ENCODE measurements around the gene SHROOM3.

SHROOM3 gene

DNA sequence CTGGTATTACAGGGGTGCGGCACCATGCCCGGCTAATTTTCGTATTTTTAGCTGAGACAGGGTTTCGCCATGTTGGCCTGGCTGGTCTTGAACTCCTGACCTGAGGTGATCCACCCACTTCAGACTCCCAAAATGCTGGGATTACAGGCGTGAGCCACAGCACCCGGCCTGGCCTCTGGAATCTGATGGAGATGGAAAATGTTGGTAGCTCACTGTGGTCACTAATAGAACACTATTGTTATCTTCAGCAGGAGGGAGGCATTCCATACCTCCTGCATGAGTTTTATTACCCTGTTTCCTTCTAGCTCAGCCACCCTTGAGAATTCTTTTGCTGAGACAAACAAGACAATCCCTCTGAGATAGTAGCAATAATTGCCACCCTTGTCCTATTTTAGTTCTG is 105.0 kb downstream of the SHROOM3 start:
- H3K36me3 ChIP-seq (ENCODE audit: control insufficient read depth, insufficient read depth, low read length), result no peaks in the 10 kb centered on the region
- H3K4me3 ChIP-seq (ENCODE audit: low read depth, low read length), result no peak overlapping the region
- H3K27ac ChIP-seq (ENCODE audit: low read depth, low read length), result no peak overlapping the region; the same call in 1 of the 2 replicates

GRCh38 chr4:76540486-76540885 is 105.5 kb downstream of the SHROOM3 start:
- Histone ChIP-seq H3K9me3 (ENCODE audit: control insufficient read depth, insufficient read depth, low read depth, low read length) (no peaks in the 10 kb centered on the region; the same call in 1 of the 2 replicates), H3K27me3 (ENCODE audit: control insufficient read depth, insufficient read depth, low read length) (no peaks in the 10 kb centered on the region), H3K4me1 (ENCODE audit: control insufficient read depth, insufficient read depth, low read length) (peaks cover 29% of the 10 kb centered on the region), H3K4me3 (ENCODE audit: low read depth, low read length) (no peak overlapping the region), H3K36me3 (ENCODE audit: control insufficient read depth, insufficient read depth, low read length) (no peaks in the 10 kb centered on the region), H3K9ac (ENCODE audit: low read length) (no peak overlapping the region), H3K27ac (ENCODE audit: low read depth, low read length) (no peak overlapping the region; the same call in 1 of the 2 replicates)

More for the DNA sequence above, 105.0 kb downstream of the SHROOM3 start:
- H3K27me3 ChIP-seq (ENCODE audit: control insufficient read depth, insufficient read depth, low read length), result no peaks in the 10 kb centered on the region
- peaks cover 26% of the 10 kb centered on the region for H3K4me1 ChIP-seq (ENCODE audit: control insufficient read depth, insufficient read depth, low read length)
- no peak overlapping the region for H3K9ac ChIP-seq (ENCODE audit: low read length)
- H3K9me3 ChIP-seq (ENCODE audit: control insufficient read depth, insufficient read depth, low read depth, low read length), result no peaks in the 10 kb centered on the region; the same call in 1 of the 2 replicates

GRCh38 chr4:76543378-76543777 is 108.3 kb downstream of the SHROOM3 start:
- no peaks in the 10 kb centered on the region for H3K27me3 ChIP-seq (ENCODE audit: control insufficient read depth, insufficient read depth, low read length)
- H3K9me3 ChIP-seq (ENCODE audit: control insufficient read depth, insufficient read depth, low read depth, low read length), result no peaks in the 10 kb centered on the region; the same call in 1 of the 2 replicates
- H3K4me1 ChIP-seq (ENCODE audit: control insufficient read depth, insufficient read depth, low read length), result peaks cover 39% of the 10 kb centered on the region
- H3K27ac ChIP-seq (ENCODE audit: low read depth, low read length), result no peak overlapping the region
- H3K36me3 ChIP-seq (ENCODE audit: control insufficient read depth, insufficient read depth, low read length), result no peaks in the 10 kb centered on the region
- no peak overlapping the region for H3K4me3 ChIP-seq (ENCODE audit: low read depth, low read length)
- no peak overlapping the region for H3K9ac ChIP-seq (ENCODE audit: low read length)

DNA sequence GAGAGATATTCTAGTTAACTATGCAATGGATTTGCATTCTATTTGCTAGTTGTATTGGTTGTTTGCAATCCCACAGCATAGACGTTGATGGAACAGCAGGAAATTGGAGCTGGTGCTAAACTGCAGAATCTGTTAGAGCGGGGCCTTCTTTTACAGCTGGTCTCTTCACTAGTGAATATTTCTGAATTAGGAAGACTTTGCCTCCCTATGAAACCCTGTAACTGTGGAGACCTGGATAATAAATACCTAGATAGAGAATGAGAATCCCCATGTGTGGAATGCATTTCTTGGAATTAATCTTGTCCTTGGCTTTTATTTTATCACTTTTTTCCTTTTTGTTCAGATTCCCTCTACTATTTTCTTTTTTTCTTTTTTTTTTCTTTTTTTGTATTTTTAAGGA is 109.7 kb downstream of the SHROOM3 start:
- Histone ChIP-seq H3K27ac (ENCODE audit: low read depth, low read length) (no peak overlapping the region), H3K36me3 (ENCODE audit: control insufficient read depth, insufficient read depth, low read length) (no peaks in the 10 kb centered on the region), H3K9me3 (ENCODE audit: control insufficient read depth, insufficient read depth, low read depth, low read length) (no peaks in the 10 kb centered on the region; the same call in 1 of the 2 replicates), H3K9ac (ENCODE audit: low read length) (no peak overlapping the region), H3K27me3 (ENCODE audit: control insufficient read depth, insufficient read depth, low read length) (no peaks in the 10 kb centered on the region), H3K4me1 (ENCODE audit: control insufficient read depth, insufficient read depth, low read length) (peaks cover 38% of the 10 kb centered on the region), H3K4me3 (ENCODE audit: low read depth, low read length) (no peak overlapping the region)

DNA sequence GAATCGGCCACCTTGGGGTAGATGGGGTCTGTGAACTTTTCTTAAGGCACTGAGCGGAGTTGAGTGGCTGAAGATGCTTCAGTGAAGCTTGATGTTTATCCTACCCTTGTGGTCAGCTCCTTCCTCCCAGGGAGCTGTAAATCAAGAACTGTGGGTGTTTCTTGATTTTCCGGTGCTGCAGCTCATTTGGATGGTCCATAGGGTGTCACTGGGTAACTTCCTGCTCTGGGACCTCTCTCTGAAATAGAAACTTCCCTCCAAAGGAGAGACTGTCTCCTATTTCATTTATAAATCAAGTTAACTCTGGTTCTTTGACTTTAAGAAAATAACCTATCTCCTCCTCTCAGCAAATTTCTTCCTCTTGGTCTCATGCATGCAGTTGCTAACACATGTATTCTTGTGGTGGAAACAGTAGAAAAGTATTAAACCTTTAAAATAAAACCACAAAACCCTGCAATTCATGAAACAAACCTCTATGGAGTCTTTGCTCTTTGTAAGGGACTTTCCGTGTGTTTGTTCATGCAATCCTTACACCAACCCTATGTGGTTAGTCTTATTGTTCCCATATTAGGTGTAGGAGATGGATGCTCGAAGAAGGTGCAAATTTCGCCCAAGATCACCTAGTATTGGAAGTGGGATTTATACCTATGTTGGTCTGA is 110.3 kb downstream of the SHROOM3 start:
- no peaks in the 10 kb centered on the region for H3K27me3 ChIP-seq (ENCODE audit: control insufficient read depth, insufficient read depth, low read length)
- H3K27ac ChIP-seq (ENCODE audit: low read depth, low read length), result no peak overlapping the region
- no peaks in the 10 kb centered on the region; the same call in 1 of the 2 replicates for H3K9me3 ChIP-seq (ENCODE audit: control insufficient read depth, insufficient read depth, low read depth, low read length)
- H3K9ac ChIP-seq (ENCODE audit: low read length), result no peak overlapping the region
- no peaks in the 10 kb centered on the region for H3K36me3 ChIP-seq (ENCODE audit: control insufficient read depth, insufficient read depth, low read length)
- peaks cover 31% of the 10 kb centered on the region for H3K4me1 ChIP-seq (ENCODE audit: control insufficient read depth, insufficient read depth, low read length)
- no peak overlapping the region for H3K4me3 ChIP-seq (ENCODE audit: low read depth, low read length)

- Histone ChIP-seq H3K9ac (ENCODE audit: low read length) (no peak overlapping the region), H3K9me3 (ENCODE audit: control insufficient read depth, insufficient read depth, low read depth, low read length) (no peaks in the 10 kb centered on the region; the same call in 1 of the 2 replicates), H3K27ac (ENCODE audit: low read depth, low read length) (no peak overlapping the region)
Measured at GRCh38 chr4:76546327-76546726, 111.3 kb downstream of the SHROOM3 start.

GRCh38 chr4:76546759-76547742 is 112.0 kb downstream of the SHROOM3 start:
- H3K9ac ChIP-seq (ENCODE audit: low read length), result no peak overlapping the region
- no peak overlapping the region for H3K27ac ChIP-seq (ENCODE audit: low read depth, low read length)
- H3K4me1 ChIP-seq (ENCODE audit: control insufficient read depth, insufficient read depth, low read length), result peaks cover 30% of the 10 kb centered on the region
- H3K9me3 ChIP-seq (ENCODE audit: control insufficient read depth, insufficient read depth, low read depth, low read length), result no peaks in the 10 kb centered on the region; the same call in 1 of the 2 replicates
- H3K4me3 ChIP-seq (ENCODE audit: low read depth, low read length), result no peak overlapping the region
- H3K36me3 ChIP-seq (ENCODE audit: control insufficient read depth, insufficient read depth, low read length), result no peaks in the 10 kb centered on the region
- no peaks in the 10 kb centered on the region for H3K27me3 ChIP-seq (ENCODE audit: control insufficient read depth, insufficient read depth, low read length)

More at GRCh38 chr4:76546327-76546726, 111.3 kb downstream of the SHROOM3 start:
- H3K36me3 ChIP-seq (ENCODE audit: control insufficient read depth, insufficient read depth, low read length), result no peaks in the 10 kb centered on the region
- H3K4me1 ChIP-seq (ENCODE audit: control insufficient read depth, insufficient read depth, low read length), result peaks cover 30% of the 10 kb centered on the region
- H3K27me3 ChIP-seq (ENCODE audit: control insufficient read depth, insufficient read depth, low read length), result no peaks in the 10 kb centered on the region
- no peak overlapping the region for H3K4me3 ChIP-seq (ENCODE audit: low read depth, low read length)

- H3K4me3 ChIP-seq (ENCODE audit: low read depth, low read length), result no peak overlapping the region
- no peaks in the 10 kb centered on the region for H3K9me3 ChIP-seq (ENCODE audit: control insufficient read depth, insufficient read depth, low read depth, low read length)
- no peak overlapping the region for H3K27ac ChIP-seq (ENCODE audit: low read depth, low read length)
- no peaks in the 10 kb centered on the region for H3K36me3 ChIP-seq (ENCODE audit: control insufficient read depth, insufficient read depth, low read length)
- H3K4me1 ChIP-seq (ENCODE audit: control insufficient read depth, insufficient read depth, low read length), result peaks cover 30% of the 10 kb centered on the region
- no peaks in the 10 kb centered on the region for H3K27me3 ChIP-seq (ENCODE audit: control insufficient read depth, insufficient read depth, low read length)
- H3K9ac ChIP-seq (ENCODE audit: low read length), result no peak overlapping the region
Measured at GRCh38 chr4:76548704-76549103, 113.7 kb downstream of the SHROOM3 start.

DNA sequence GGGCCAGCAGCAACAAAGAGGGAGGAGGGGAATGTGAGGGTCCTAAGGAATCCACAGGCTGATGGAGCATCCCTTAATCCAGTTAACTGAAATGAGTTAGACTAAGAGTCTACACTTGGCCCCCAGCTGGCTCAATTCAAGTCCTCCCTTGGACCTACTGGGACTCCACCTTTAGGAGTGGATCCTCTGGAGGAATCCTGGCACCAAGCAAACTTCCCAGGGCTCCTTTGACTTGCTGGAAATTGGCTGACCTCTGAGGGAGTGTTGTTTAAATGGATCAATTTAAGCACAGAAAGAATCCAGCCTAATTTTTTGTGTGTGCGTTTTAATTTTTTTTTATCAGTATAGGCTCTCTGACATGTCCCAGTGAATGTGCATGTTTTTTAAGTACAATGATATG is 114.7 kb downstream of the SHROOM3 start:
- Histone ChIP-seq H3K4me1 (ENCODE audit: control insufficient read depth, insufficient read depth, low read length) (peaks cover 27% of the 10 kb centered on the region), H3K9ac (ENCODE audit: low read length) (no peak overlapping the region), H3K36me3 (ENCODE audit: control insufficient read depth, insufficient read depth, low read length) (no peaks in the 10 kb centered on the region), H3K27ac (ENCODE audit: low read depth, low read length) (no peak overlapping the region), H3K27me3 (ENCODE audit: control insufficient read depth, insufficient read depth, low read length) (no peaks in the 10 kb centered on the region), H3K9me3 (ENCODE audit: control insufficient read depth, insufficient read depth, low read depth, low read length) (peaks cover 4% of the 10 kb centered on the region; the same call in 1 of the 2 replicates), H3K4me3 (ENCODE audit: low read depth, low read length) (no peak overlapping the region)

DNA sequence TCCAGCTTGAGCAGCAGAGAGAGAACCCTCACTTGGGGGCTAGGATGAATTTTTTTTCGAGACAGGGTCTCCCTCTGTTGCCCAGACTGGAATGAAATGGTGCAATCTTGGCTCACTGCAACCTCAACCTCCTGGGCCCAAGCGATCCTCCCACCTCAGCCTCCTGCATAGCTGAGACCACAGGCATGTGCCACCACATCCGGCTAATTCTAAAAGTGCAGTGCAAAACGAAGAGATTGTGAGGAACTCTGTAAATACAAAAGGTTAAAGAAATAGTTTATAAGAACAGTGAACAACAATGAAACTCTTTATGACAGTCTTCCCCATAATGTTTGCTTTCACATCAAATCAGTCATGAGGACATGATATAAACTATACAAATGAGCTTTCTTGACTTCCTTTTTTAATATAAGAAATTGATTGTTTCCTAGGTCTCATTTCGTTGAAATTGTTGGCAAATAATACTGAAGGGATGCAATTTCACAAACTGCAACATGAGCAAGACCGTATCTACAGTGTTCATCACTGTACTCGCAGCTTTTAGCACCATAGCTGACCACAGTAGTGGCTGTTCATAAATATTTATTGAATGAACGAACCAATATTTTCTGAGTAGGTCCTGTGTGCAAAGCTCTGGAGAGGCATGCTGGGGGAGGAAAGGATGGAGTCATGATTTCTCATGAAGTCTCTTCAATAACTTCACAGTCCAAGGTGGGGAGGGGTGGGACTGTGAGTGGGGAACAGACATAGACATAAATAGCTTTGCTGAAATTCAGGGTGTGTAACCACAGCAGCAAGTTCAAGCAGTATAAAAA is 116.1 kb downstream of the SHROOM3 start:
- no peak overlapping the region for H3K9ac ChIP-seq (ENCODE audit: low read length)
- H3K36me3 ChIP-seq (ENCODE audit: control insufficient read depth, insufficient read depth, low read length), result no peaks in the 10 kb centered on the region
- H3K4me3 ChIP-seq (ENCODE audit: low read depth, low read length), result no peak overlapping the region
- no peaks in the 10 kb centered on the region for H3K27me3 ChIP-seq (ENCODE audit: control insufficient read depth, insufficient read depth, low read length)
- H3K9me3 ChIP-seq (ENCODE audit: control insufficient read depth, insufficient read depth, low read depth, low read length), result peaks cover 5% of the 10 kb centered on the region; the same call in 1 of the 2 replicates
- H3K27ac ChIP-seq (ENCODE audit: low read depth, low read length), result no peak overlapping the region
- H3K4me1 ChIP-seq (ENCODE audit: control insufficient read depth, insufficient read depth, low read length), result peaks cover 13% of the 10 kb centered on the region

Measured in HUES6 (cell line).